Naive thymus-derived CD4-positive, alpha-beta T cell (primary cell): ENCODE measurements around the gene MYBBP1A. TPM values are rescaled to one million over a fixed set of nuclear protein-coding genes. Genes with fewer than 3 reads are reported as not detected.
A peak's percentile ranks its signal among the peaks of the same experiment; 100 is the strongest.

Experiments used
- ATAC-seq: fragments of 150-1000 bp; cut with Tn5 transposase; 2 replicates; pipeline ENCODE4 v1.10.0; 2021; ENCODE audit warnings: mild to moderate bottlenecking, moderate library complexity
- CTCF ChIA-PET: fragments of 350-600 bp; sonication (Branson Sonifier 250); formaldehyde crosslinking; loops from one replicate; lab custom pipeline; 2021; ENCODE audit warnings: antibody characterized with exemption; lab: Charles Lee
- POLR2A ChIA-PET: fragments of 350-600 bp; sonication (Branson Sonifier 250); formaldehyde crosslinking; loops from one replicate; lab custom pipeline; 2021; ENCODE audit warnings: antibody characterized with exemption, inconsistent platforms; lab: Charles Lee
- DNase-seq, 9 donors: peaks; one replicate each; pipeline versions ENCODE4 v3.0.0 to v3.0.0-alpha.2; 2020 to 2022; ENCODE audit warnings: mixed read lengths in 1 of 9
- H3K27ac ChIP-seq: one replicate; pipeline ENCODE4 v1.7.0; 2013; ENCODE audit warnings: mild to moderate bottlenecking, low read depth, low read length, moderate library complexity
- H3K27me3 ChIP-seq, 2 donors: one replicate each; pipeline ENCODE4 v1.7.0; 2013; ENCODE audit warnings: low read length in 2 of 2, mild to moderate bottlenecking in 2 of 2, moderate library complexity in 2 of 2; ENCODE audit not compliant: control insufficient read depth in 2 of 2, insufficient read depth in 2 of 2
- H3K36me3 ChIP-seq, 3 experiments: 1 replicate in 2 of 3; 2 replicates in 1 of 3; pipeline ENCODE4 v1.7.0; 2013; ENCODE audit warnings: low read length in 3 of 3, mild to moderate bottlenecking in 3 of 3, moderate library complexity in 1 of 3; ENCODE audit not compliant: insufficient read depth in 3 of 3, control insufficient read depth in 2 of 3
- H3K4me1 ChIP-seq, 2 donors: one replicate each; pipeline ENCODE4 v1.7.0; 2013; ENCODE audit warnings: low read length in 2 of 2, mild to moderate bottlenecking in 2 of 2, moderate library complexity in 1 of 2; ENCODE audit not compliant: control insufficient read depth in 2 of 2, insufficient read depth in 2 of 2
- H3K4me3 ChIP-seq: 2 replicates; pipeline ENCODE4 v1.7.0; 2013; ENCODE audit warnings: mild to moderate bottlenecking, low read length
- H3K9me3 ChIP-seq, 3 experiments: 1 replicate in 2 of 3; 2 replicates in 1 of 3; pipeline ENCODE4 v1.7.0; 2013; ENCODE audit warnings: low read length in 3 of 3; ENCODE audit not compliant: control insufficient read depth in 2 of 3
- H3K27ac Mint-ChIP-seq, 9 donors: one replicate each; pipeline ENCODE4 v1.8.0; 2020 to 2022; ENCODE audit warnings: mixed read lengths in 9 of 9, mild to moderate bottlenecking in 8 of 9, moderate library complexity in 5 of 9, inconsistent platforms in 2 of 9
- H3K27me3 Mint-ChIP-seq, 5 donors: one replicate each; pipeline ENCODE4 v1.8.0; 2021 to 2022; ENCODE audit warnings: mixed read lengths in 5 of 5, mild to moderate bottlenecking in 1 of 5
- H3K36me3 Mint-ChIP-seq, 5 donors: one replicate each; pipeline ENCODE4 v1.8.0; 2020 to 2022; ENCODE audit warnings: mixed read lengths in 5 of 5, mild to moderate bottlenecking in 3 of 5, inconsistent platforms in 1 of 5
- H3K4me1 Mint-ChIP-seq, 7 donors: one replicate each; pipeline ENCODE4 v1.8.0; 2020 to 2022; ENCODE audit warnings: mixed read lengths in 7 of 7, mild to moderate bottlenecking in 3 of 7, inconsistent platforms in 1 of 7
- H3K4me3 Mint-ChIP-seq, 10 donors: one replicate each; pipeline ENCODE4 v1.8.0; 2020 to 2022; ENCODE audit warnings: mild to moderate bottlenecking in 10 of 10, mixed read lengths in 10 of 10, moderate library complexity in 6 of 10, inconsistent platforms in 2 of 10
- H3K9me3 Mint-ChIP-seq, 11 donors: one replicate each; pipeline ENCODE4 v1.8.0; 2020 to 2022; ENCODE audit warnings: mixed read lengths in 11 of 11, mild to moderate bottlenecking in 4 of 11, inconsistent platforms in 1 of 11, moderate library complexity in 1 of 11
- intact Hi-C, 2 donors: fragments of 100-400 bp; cut with micrococcal nuclease; formaldehyde crosslinking; loops; one replicate each; pipeline ENCODE4 v1.15.1; 2023
- polyA plus RNA-seq, 2 donors: library from polyadenylated mRNA; unstranded; fragments of 300-500 nt; fragmentation: Illumina TruSeq; gene quantifications; one replicate each; pipeline ENCODE4 v1.2.3, GENCODE V29; 2021
- total RNA-seq, 6 experiments: library from RNA in 5 of 6; stranded (reverse) in 5 of 6; gene quantifications; 1 replicate in 5 of 6; 2 replicates in 1 of 6; pipeline ENCODE4 v1.2.3 and lab custom pipeline; 2021 to 2026

The MYBBP1A gene
- total and polyA plus RNA-seq, 7 experiments from 2014 or later, result 21.0 to 81.8 (median 74.3) TPM

DNA sequence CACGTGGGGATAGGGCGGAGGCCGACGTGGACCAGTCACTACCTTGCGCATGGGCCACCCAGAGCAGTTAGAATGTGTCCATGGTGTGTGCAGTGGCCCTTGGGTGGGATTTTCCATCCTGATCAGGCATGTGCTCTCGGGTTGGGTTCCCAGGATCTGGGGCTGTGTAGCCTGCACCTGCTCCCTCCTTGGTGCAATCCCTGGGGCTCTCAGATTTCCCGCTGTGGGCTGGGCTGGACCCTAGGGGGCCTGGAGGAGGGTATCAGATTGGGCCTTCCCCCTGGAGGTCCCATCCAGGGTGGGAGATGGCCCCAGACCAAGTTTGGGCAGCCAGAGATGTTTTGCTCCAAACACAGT, 30.4 kb upstream of the MYBBP1A start:
- intact Hi-C loops, result no loop called here
- no peaks in the 10 kb centered on the region for H3K4me1 ChIP-seq
- Mint-ChIP-seq H3K9me3 (peaks cover 0 to 2% (median 0%) of the 10 kb centered on the region in 11 donors), H3K36me3 (no peaks in the 10 kb centered on the region), H3K4me1 (peaks cover 2 to 11% (median 5%) of the 10 kb centered on the region in 7 donors), H3K4me3 (peak overlapping the region in 4 of 10 donors; percentile 27 to 83 (median 68)), H3K27ac (no peak overlapping the region), H3K27me3 (peaks cover 27 to 50% (median 34%) of the 10 kb centered on the region in 5 donors)
- CTCF ChIA-PET, result interaction anchor here (0.5 kb wide), 1 partner anchor 1940 kb away, joined by 4 read pairs; no protein-coding TSS in a partner anchor
- H3K4me3 ChIP-seq, result no peak overlapping the region
- POLR2A ChIA-PET, result no interaction called here
- H3K27ac ChIP-seq, result no peak overlapping the region
- no peaks in the 10 kb centered on the region for H3K9me3 ChIP-seq
- no peak for ATAC-seq
- H3K27me3 ChIP-seq, result peaks cover 0 to 5% of the 10 kb centered on the region in 2 donors
- DNase-seq, result no peak
- no peaks in the 10 kb centered on the region for H3K36me3 ChIP-seq

DNA sequence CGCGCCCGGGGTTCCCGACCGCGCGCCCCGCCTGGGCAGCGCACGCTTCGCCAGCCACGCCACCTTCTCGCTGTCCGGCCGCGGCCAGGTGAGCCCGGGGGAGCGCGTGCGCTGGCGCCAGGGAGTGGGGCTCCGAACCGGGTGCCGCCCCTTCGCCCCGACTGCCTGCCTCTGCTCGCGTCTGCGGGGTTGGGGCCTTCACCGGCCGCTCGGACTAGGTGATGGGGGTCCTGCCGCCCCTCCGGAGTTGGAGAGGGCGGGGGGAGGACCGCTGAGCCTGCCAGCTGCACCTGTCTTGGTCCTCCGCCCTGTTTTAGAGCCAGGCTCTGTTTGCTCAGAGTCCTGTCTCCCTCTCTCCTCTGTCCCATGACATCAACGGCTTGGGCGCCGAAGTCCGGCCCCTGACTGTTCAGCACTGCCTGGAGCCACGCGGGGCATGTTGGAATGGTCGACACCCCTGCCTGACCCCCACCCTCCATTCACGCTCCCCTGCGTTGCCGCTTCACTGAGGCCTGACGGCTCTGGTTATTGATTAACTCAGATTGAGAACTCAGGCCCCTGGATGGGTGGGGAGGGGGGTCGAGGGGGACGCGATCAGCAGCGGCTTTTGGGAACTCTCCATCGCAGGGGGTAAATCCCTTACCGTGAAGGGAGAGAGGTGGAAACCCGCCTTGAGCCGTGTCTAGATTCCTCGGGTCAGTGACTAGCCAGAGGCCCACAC, 29.9 kb upstream of the MYBBP1A start:
- Histone ChIP-seq H3K27ac (no peak overlapping the region), H3K4me3 (no peak overlapping the region), H3K36me3 (no peaks in the 10 kb centered on the region), H3K9me3 (no peaks in the 10 kb centered on the region), H3K27me3 (peaks cover 0 to 5% of the 10 kb centered on the region in 2 donors), H3K4me1 (no peaks in the 10 kb centered on the region)
- CTCF ChIA-PET, result no interaction called here
- no peak for ATAC-seq
- Mint-ChIP-seq H3K27me3 (peaks cover 27 to 50% (median 34%) of the 10 kb centered on the region in 5 donors), H3K4me1 (peaks cover 2 to 11% (median 5%) of the 10 kb centered on the region in 7 donors), H3K27ac (no peak overlapping the region), H3K9me3 (peaks cover 0 to 2% (median 0%) of the 10 kb centered on the region in 11 donors), H3K36me3 (no peaks in the 10 kb centered on the region), H3K4me3 (peak overlapping the region in 8 of 10 donors; percentile 27 to 83 (median 52))
- intact Hi-C loops, result no loop called here
- no peak for DNase-seq
- POLR2A ChIA-PET, result no interaction called here

- ChIA-PET POLR2A (no interaction called here), CTCF (no interaction called here)
- peak; percentile 30 for ATAC-seq
- intact Hi-C loops, result no loop called here
- Histone ChIP-seq H3K4me3 (no peak within 1 kb of the TSS), H3K9me3 (no peaks in the 10 kb centered on the region), H3K27me3 (peaks cover 0 to 5% of the 10 kb centered on the region in 2 donors), H3K4me1 (no peaks in the 10 kb centered on the region), H3K27ac (no peak within 1 kb of the TSS), H3K36me3 (no peaks in the 10 kb centered on the region)
- H3K4me3 Mint-ChIP-seq, result peak within 1 kb of the TSS; percentile 41 to 88 (median 80)
- H3K27ac Mint-ChIP-seq, result peak within 1 kb of the TSS in 1 of 9 donors; percentile 33
- H3K9me3 Mint-ChIP-seq, result peaks cover 0 to 2% (median 0%) of the 10 kb centered on the region in 11 donors
- peaks cover 27 to 50% (median 34%) of the 10 kb centered on the region in 5 donors for H3K27me3 Mint-ChIP-seq
- no peaks in the 10 kb centered on the region for H3K36me3 Mint-ChIP-seq
- peaks cover 2 to 11% (median 5%) of the 10 kb centered on the region in 7 donors for H3K4me1 Mint-ChIP-seq
- DNase-seq, result peak in 3 of 9 donors; percentile 6 to 38 (median 7)
Measured at GRCh38 chr17:4584101-4584916, 29.1 kb upstream of the MYBBP1A start, which contains the start of gene SMTNL2. Gene SMTNL2 (plus strand): TSS chr17:4584529. CDS start chr17:4584606, 77 bp downstream.

GRCh38 chr17:4583782-4584100, 28.6 kb upstream of the MYBBP1A start:
- peak overlapping the region in 1 of 9 donors; percentile 33 for H3K27ac Mint-ChIP-seq
- H3K4me1 ChIP-seq, result no peaks in the 10 kb centered on the region
- H3K9me3 Mint-ChIP-seq, result peaks cover 0 to 2% (median 0%) of the 10 kb centered on the region in 11 donors
- H3K27ac ChIP-seq, result no peak overlapping the region
- H3K27me3 ChIP-seq, result peaks cover 0 to 5% of the 10 kb centered on the region in 2 donors
- POLR2A ChIA-PET, result no interaction called here
- ATAC-seq, result peak; percentile 66
- H3K36me3 ChIP-seq, result no peaks in the 10 kb centered on the region
- H3K4me3 Mint-ChIP-seq, result peak overlapping the region; percentile 41 to 88 (median 80)
- H3K27me3 Mint-ChIP-seq, result peaks cover 27 to 50% (median 34%) of the 10 kb centered on the region in 5 donors
- peaks cover 2 to 11% (median 5%) of the 10 kb centered on the region in 7 donors for H3K4me1 Mint-ChIP-seq
- DNase-seq, result no peak
- H3K36me3 Mint-ChIP-seq, result no peaks in the 10 kb centered on the region
- no peak overlapping the region for H3K4me3 ChIP-seq
- intact Hi-C loops, result no loop called here
- CTCF ChIA-PET, result no interaction called here
- no peaks in the 10 kb centered on the region for H3K9me3 ChIP-seq

DNA sequence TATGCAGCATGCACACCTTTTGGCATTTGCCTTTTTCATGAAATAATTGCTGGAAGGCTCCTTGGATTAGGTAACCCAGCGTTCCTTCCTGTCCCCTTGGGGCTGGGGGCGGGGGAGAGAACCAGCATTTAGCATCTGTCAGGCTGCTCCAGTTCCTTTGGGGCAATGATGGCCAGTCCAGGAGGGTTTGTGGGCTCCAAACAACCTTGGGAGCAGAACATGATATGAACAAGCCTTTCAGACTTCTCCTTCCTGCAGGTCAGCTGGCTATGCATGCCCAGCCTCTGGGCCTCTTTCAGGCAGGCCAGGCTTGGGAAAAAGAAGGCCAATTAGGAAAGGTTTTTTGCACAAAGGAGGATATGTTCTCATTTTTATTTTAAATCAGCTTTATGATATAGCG, 28.0 kb upstream of the MYBBP1A start:
- Mint-ChIP-seq H3K4me1 (peaks cover 2 to 11% (median 5%) of the 10 kb centered on the region in 7 donors), H3K9me3 (peaks cover 0 to 2% (median 0%) of the 10 kb centered on the region in 11 donors), H3K27ac (no peak overlapping the region), H3K4me3 (peak overlapping the region in 6 of 10 donors; percentile 42 to 85 (median 76)), H3K36me3 (no peaks in the 10 kb centered on the region), H3K27me3 (peaks cover 27 to 50% (median 34%) of the 10 kb centered on the region in 5 donors)
- ATAC-seq (no peak), DNase-seq (no peak)
- Histone ChIP-seq H3K36me3 (no peaks in the 10 kb centered on the region), H3K4me3 (no peak overlapping the region), H3K4me1 (no peaks in the 10 kb centered on the region), H3K9me3 (no peaks in the 10 kb centered on the region), H3K27ac (no peak overlapping the region), H3K27me3 (peaks cover 0 to 5% of the 10 kb centered on the region in 2 donors)
- POLR2A ChIA-PET, result no interaction called here
- intact Hi-C loops, result no loop called here
- CTCF ChIA-PET, result no interaction called here

DNA sequence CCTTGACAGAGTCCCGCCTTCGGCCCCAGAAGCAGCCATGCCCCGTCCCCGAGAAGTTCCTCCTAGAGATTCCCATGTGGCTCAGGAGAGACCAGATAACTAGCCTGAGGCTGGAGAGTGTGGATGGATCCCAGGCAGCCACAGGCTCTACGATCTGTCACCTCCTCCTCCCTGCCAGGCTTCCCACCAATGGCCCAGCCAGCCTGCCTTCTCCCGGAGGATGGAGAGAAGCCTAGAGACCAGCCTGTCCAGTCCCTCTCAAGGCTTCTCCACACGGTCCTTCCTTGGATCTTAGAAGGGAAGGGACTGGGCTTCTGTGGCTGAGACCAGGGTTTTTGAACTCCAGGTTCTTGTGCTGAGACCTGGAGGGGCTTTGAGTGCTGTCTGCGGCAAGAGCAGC, 27.5 kb upstream of the MYBBP1A start:
- Histone ChIP-seq H3K4me1 (no peaks in the 10 kb centered on the region), H3K27ac (no peak overlapping the region), H3K4me3 (no peak overlapping the region), H3K36me3 (no peaks in the 10 kb centered on the region), H3K9me3 (no peaks in the 10 kb centered on the region), H3K27me3 (peaks cover 0 to 5% of the 10 kb centered on the region in 2 donors)
- H3K36me3 Mint-ChIP-seq, result no peaks in the 10 kb centered on the region
- no peak for ATAC-seq
- H3K4me3 Mint-ChIP-seq, result no peak overlapping the region
- POLR2A ChIA-PET, result no interaction called here
- no peak for DNase-seq
- H3K27ac Mint-ChIP-seq, result no peak overlapping the region
- peaks cover 0 to 2% (median 0%) of the 10 kb centered on the region in 11 donors for H3K9me3 Mint-ChIP-seq
- intact Hi-C loops, result no loop called here
- peaks cover 27 to 50% (median 34%) of the 10 kb centered on the region in 5 donors for H3K27me3 Mint-ChIP-seq
- H3K4me1 Mint-ChIP-seq, result peaks cover 2 to 11% (median 5%) of the 10 kb centered on the region in 7 donors
- CTCF ChIA-PET, result no interaction called here
